ENCODE results near the gene BICDL1. TPM values are rescaled to one million over a fixed set of nuclear protein-coding genes. Genes with fewer than 3 reads are reported as not detected.
"Not testable (repeated sequence)": the region's sequence is repeated elsewhere in the genome, so short reads cannot be mapped to it uniquely, and the experiment has no call there.

Gene BICDL1
- total and polyA plus RNA-seq, 10 of the 15 experiments (the other 5 are each of a cell fraction or from before 2014, with no cell fraction given): 0.72 to 12.3 (median 4.2) TPM

DNA sequence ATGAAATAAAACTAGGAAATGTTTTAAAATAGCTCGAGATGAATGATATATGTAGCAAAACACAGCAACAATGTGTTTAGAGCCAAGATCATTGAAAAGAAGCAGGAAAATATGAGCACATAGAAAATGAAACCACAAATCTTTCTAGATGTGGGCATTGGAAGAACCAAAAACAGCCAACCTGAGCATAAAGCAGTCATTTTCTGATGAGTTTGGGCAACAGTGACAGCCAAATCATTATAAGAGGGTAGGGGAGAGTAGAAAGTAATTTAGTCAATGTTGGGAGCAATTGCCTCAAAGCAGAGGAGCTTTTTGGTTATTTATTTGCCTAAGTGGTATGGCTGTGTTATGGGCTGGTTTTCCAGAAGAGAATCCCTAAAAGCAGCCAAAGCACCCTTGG is 8.8 kb upstream of the BICDL1 start (continued):
- TF ChIP-seq, protein P1, sequence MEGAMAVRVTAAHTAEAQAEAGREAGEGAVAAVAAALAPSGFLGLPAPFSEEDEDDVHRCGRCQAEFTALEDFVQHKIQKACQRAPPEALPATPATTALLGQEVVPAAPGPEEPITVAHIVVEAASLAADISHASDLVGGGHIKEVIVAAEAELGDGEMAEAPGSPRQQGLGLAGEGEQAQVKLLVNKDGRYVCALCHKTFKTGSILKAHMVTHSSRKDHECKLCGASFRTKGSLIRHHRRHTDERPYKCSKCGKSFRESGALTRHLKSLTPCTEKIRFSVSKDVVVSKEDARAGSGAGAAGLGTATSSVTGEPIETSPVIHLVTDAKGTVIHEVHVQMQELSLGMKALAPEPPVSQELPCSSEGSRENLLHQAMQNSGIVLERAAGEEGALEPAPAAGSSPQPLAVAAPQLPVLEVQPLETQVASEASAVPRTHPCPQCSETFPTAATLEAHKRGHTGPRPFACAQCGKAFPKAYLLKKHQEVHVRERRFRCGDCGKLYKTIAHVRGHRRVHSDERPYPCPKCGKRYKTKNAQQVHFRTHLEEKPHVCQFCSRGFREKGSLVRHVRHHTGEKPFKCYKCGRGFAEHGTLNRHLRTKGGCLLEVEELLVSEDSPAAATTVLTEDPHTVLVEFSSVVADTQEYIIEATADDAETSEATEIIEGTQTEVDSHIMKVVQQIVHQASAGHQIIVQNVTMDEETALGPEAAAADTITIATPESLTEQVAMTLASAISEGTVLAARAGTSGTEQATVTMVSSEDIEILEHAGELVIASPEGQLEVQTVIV (IDR thresholded peaks at IDR 0.05; ENCODE audit: borderline replicate concordance, partially characterized antibody): no peak
- TF ChIP-seq PKNOX1 (IDR thresholded peaks at IDR 0.05) (no peak), KDM1A (IDR thresholded peaks at IDR 0.05; ENCODE audit: borderline replicate concordance) (no peak), ZBTB40 (IDR thresholded peaks at IDR 0.05; ENCODE audit: borderline replicate concordance) (no peak), SRF (IDR thresholded peaks at IDR 0.05; ENCODE audit: low read depth in 2 of 2, low read length in 2 of 2) (no peak)

GRCh38 chr12:119980702-119981101 is 8.3 kb upstream of the BICDL1 start:
- RAD21 ChIA-PET (ENCODE audit: unreplicated experiment): interaction anchor here (1.1 to 1.4 kb wide), 2 partner anchors 10 to 51 kb away, joined by 3 to 4 read pairs; no protein-coding TSS in a partner anchor
- H3K4me3 ChIP-seq; FAIRE-seq; CTCF ChIA-PET; H3K9me3 ChIP-seq (replicated peaks; ENCODE audit: control insufficient read depth, insufficient read depth, low read length); H3K27me3 ChIP-seq (replicated peaks in 1 of 2; ENCODE audit: control insufficient read depth in 2 of 2, insufficient read depth in 2 of 2, low read length in 1 of 2); H3K4me1 ChIP-seq (ENCODE audit: control insufficient read depth, insufficient read depth, low read length); ATAC-seq; BruUV-seq (replicated peaks); H3K4me2 ChIP-seq (ENCODE audit: control insufficient read depth, insufficient read depth); H4K20me1 ChIP-seq (ENCODE audit: control insufficient read depth, insufficient read depth); SMC1A ChIA-PET (ENCODE audit: uncharacterized antibody, unreplicated experiment); H3K27ac ChIP-seq (ENCODE audit: control insufficient read depth, insufficient read depth); DNase-seq (ENCODE audit: low read depth, low spot score); H3K79me2 ChIP-seq (ENCODE audit: control insufficient read depth, insufficient read depth, low read length); POLR2A ChIA-PET; in situ Hi-C loops (cut with MboI); H3K9ac ChIP-seq (ENCODE audit: control insufficient read depth, insufficient read depth, low read length); H2AFZ ChIP-seq (ENCODE audit: control insufficient read depth, low read depth, low read length); H3K36me3 ChIP-seq (ENCODE audit: control insufficient read depth in 2 of 2, insufficient read depth in 2 of 2, low read length in 1 of 2): not testable (repeated sequence)
- intact Hi-C loops (cut with micrococcal nuclease; ENCODE audit: unreplicated experiment): loop anchor here (10.0 kb wide), 1 partner anchor 214 kb away; the partner anchor contains the start of gene GCN1
- WGBS (ENCODE audit: insufficient coverage, insufficient replicate concordance, low lambda C conversion rate, missing lambda C conversion rate): 37% methylated on average over 8 of the region's 8 CpGs
